GM13977 (cell line): ENCODE measurements around the gene ZNF69.
"Not testable (repeated sequence)": the region's sequence is repeated elsewhere in the genome, so short reads cannot be mapped to it uniquely, and the experiment has no call there.

Experiments
- DNase-seq: peaks from one replicate; pipeline ENCODE4 v3.0.0; 2012; ENCODE audit warnings: low spot score
- CTCF ChIP-seq: IDR thresholded peaks from 2 replicates; pipeline ENCODE4 v1.5.1; 2012; ENCODE audit warnings: mild to moderate bottlenecking, control low read depth; ENCODE audit not compliant: insufficient read depth; ENCODE audit errors: extremely low read depth, missing control alignments
- in situ Hi-C: fragments of 300-500 bp; cut with MboI; formaldehyde crosslinking; loops from one replicate; pipeline ENCODE4 v1.12.0; 2022; ENCODE audit warnings: low sequenced_read_pairs, low pct_unique_long_range_greater_than_20kb, mixed read lengths, inconsistent platforms; ENCODE audit not compliant: unreplicated experiment

Gene ZNF69

DNA sequence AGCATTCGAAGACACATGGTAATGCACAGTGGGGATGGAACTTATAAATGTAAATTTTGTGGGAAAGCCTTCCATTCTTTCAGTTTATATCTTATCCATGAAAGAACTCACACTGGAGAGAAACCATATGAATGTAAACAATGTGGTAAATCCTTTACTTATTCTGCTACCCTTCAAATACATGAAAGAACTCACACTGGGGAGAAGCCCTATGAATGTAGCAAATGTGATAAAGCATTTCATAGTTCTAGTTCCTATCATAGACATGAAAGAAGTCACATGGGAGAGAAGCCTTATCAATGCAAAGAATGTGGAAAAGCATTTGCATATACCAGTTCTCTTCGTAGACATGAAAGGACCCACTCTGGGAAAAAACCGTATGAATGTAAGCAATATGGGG is 61.1 kb downstream of the ZNF69 start:
- TF ChIP-seq CTCF = no peak
- in situ Hi-C loops = no loop called here
- DNase-seq = no peak

GRCh38 chr19:11949201-11949600 is 61.6 kb downstream of the ZNF69 start:
- DNase-seq = no peak
- no peak for TF ChIP-seq CTCF
- in situ Hi-C loops = no loop called here

DNA sequence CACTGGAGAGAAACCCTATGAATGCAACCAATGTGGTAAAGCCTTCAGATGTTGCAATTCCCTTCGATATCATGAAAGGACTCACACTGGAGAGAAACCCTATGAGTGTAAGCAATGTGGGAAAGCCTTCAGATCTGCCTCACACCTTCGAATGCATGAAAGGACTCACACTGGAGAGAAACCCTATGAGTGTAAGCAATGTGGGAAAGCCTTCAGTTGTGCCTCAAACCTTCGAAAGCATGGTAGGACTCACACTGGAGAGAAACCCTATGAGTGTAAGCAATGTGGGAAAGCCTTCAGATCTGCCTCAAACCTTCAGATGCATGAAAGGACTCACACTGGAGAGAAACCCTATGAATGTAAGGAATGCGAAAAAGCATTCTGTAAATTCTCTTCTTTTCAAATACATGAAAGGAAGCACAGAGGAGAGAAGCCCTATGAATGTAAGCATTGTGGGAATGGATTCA is 62.1 kb downstream of the ZNF69 start:
- in situ Hi-C loops = loop anchor here (25.0 kb wide), 1 partner anchor 188 kb away; the partner anchor contains the start of gene ZNF20
- not testable (repeated sequence) for DNase-seq

DNA sequence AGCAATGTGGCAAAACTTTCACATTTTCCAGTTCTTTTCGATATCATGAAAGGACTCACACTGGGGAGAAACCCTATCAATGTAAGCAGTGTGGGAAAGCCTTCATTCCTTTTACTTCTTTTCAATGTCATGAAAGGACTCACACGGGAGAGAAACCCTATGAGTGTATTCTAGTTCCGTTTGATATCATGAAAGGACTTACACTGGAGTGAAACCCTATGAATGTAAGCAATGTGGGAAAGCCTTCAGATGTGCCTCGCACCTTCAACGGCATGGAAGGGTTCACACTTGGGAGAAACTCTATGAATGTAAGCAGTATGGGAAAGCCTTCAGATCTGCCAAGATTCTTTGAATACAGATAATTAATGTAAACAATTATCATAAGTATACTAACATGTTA is 62.7 kb downstream of the ZNF69 start:
- in situ Hi-C loops = loop anchor here (25.0 kb wide), 1 partner anchor 187 kb away; the partner anchor contains the start of gene ZNF20
- no peak for TF ChIP-seq CTCF
- no peak for DNase-seq
